WERI-Rb-1 (cell line): ENCODE data around the gene C10orf71.

Source experiments
- DNase-seq: peaks from one replicate; pipeline ENCODE4 v3.0.0-alpha.2; 2020
- H3K27ac ChIP-seq: fragments of 250-450 bp; sonication (Bioruptor Pico); 2 replicates; pipeline ENCODE4 v1.5.1; 2020; ENCODE audit warnings: mild to moderate bottlenecking, moderate library complexity
- H3K27me3 ChIP-seq: fragments of 250-450 bp; sonication (Bioruptor Pico); 2 replicates; pipeline ENCODE4 v1.5.1; 2021; ENCODE audit warnings: mild to moderate bottlenecking, low read depth, moderate library complexity; ENCODE audit not compliant: insufficient read depth, severe bottlenecking
- H3K36me3 ChIP-seq: fragments of 250-450 bp; sonication (Bioruptor Pico); 2 replicates; pipeline ENCODE4 v1.5.1; 2020; ENCODE audit warnings: mild to moderate bottlenecking, moderate library complexity
- H3K4me3 ChIP-seq: 2 replicates; pipeline ENCODE4 v1.5.1; 2011; ENCODE audit warnings: low read depth, mild to moderate bottlenecking, control low read depth, low read length
- H3K9me3 ChIP-seq: fragments of 250-450 bp; sonication (Bioruptor Pico); 2 replicates; pipeline ENCODE4 v1.5.1; 2021; ENCODE audit warnings: mild to moderate bottlenecking, moderate library complexity; ENCODE audit not compliant: severe bottlenecking
- CTCF ChIP-seq: IDR thresholded peaks from 2 replicates; pipeline ENCODE4 v1.5.1; 2011; ENCODE audit warnings: low read depth, mild to moderate bottlenecking, control low read depth, inconsistent platforms, low read length

C10orf71 gene

DNA sequence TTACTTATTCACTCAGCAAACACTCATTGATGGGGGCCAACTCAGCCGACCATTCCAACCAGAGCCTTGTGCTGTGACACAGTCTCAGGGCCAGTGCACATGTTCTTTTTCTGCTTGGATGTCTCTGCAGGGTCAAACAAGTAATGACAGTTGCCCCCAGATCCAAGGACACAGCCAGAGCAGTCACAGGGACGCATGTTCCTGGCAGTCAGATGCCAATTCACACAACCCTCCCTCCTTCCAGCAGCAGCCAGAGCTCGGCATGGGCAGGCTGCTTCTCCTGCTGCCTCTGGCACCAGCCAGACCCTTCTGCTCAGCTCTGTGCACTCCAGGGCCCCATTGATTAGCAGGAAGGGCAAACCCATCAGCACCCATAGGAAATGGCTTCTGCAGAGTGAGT is 76.6 kb downstream of the C10orf71 start:
- H3K9me3 ChIP-seq = no peaks in the 10 kb centered on the region
- H3K27me3 ChIP-seq = peaks cover 3% of the 10 kb centered on the region
- H3K36me3 ChIP-seq = no peaks in the 10 kb centered on the region
- no peak for DNase-seq
- H3K27ac ChIP-seq = no peak overlapping the region
- H3K4me3 ChIP-seq = no peak overlapping the region
- no peak for TF ChIP-seq CTCF
